H1 (cell line): Measurements from ENCODE around the gene CACFD1. TPM values are rescaled to one million over a fixed set of nuclear protein-coding genes. Genes with fewer than 3 reads are reported as not detected.

Experiments
- ASH2L ChIP-seq: fragments of 200-600, 300-600 bp; sonication (generic); IDR thresholded peaks from one replicate; pipeline ENCODE4 v1.7.1; 2017; ENCODE audit warnings: low read length
- BACH1 ChIP-seq: IDR thresholded peaks from 2 replicates; pipeline ENCODE4 v1.6.1; 2012; ENCODE audit warnings: low read length, improper control_type of control experiment
- CHD2 ChIP-seq: IDR thresholded peaks from 2 replicates; pipeline ENCODE4 v1.6.1; 2012; ENCODE audit warnings: low read length, improper control_type of control experiment
- CREB1 ChIP-seq: IDR thresholded peaks from 2 replicates; pipeline ENCODE4 v1.6.1; 2012; ENCODE audit warnings: inconsistent platforms
- HDAC6 ChIP-seq: IDR thresholded peaks from one replicate; pipeline ENCODE4 v1.7.1; 2012; ENCODE audit warnings: low read depth, mild to moderate bottlenecking, inconsistent platforms, low read length, moderate library complexity
- MAX ChIP-seq: IDR thresholded peaks from 2 replicates; pipeline ENCODE4 v1.6.1; 2012; ENCODE audit warnings: inconsistent platforms
- PHF8 ChIP-seq: fragments of 200-600 bp; sonication (generic); conservative IDR thresholded peaks from 2 replicates; pipeline ENCODE4 v1.7.1; 2012; ENCODE audit warnings: low read depth, mild to moderate bottlenecking, inconsistent platforms, low read length, moderate library complexity
- RXRA ChIP-seq: IDR thresholded peaks from 2 replicates; pipeline ENCODE4 v1.6.1; 2011; ENCODE audit warnings: low read depth, mild to moderate bottlenecking, low read length, moderate library complexity; ENCODE audit not compliant: insufficient read depth
- polyA plus RNA-seq, 7 experiments: library from polyadenylated mRNA; depleted of rRNA in 3 of 7; stranded (reverse) in 5 of 7; unstranded in 2 of 7; fragments of >200 nt in 5 of 7; fragments of 200-250 nt in 2 of 7; gene quantifications; 1 replicate in 5 of 7; 2 replicates in 1 of 7; 4 replicates in 1 of 7; pipeline versions ENCODE4 v1.2.1 to v1.2.3, GENCODE V29; 2011 to 2013; ENCODE audit warnings: missing spikeins in 2 of 7, mixed read lengths in 2 of 7
- total RNA-seq: library from RNA; stranded (reverse); fragmentation: NEBNext Ultra II Directional; extraction: Animal tissue kit (Norgen Biotek cat#: 25700); gene quantifications from 2 replicates; pipeline ENCODE4 v1.2.1, GENCODE V29; 2021
- TF ChIP-seq, protein P1 (sequence below): IDR thresholded peaks from 2 replicates; pipeline ENCODE4 v1.6.1; 2012; ENCODE audit warnings: inconsistent platforms

Gene CACFD1
- total and polyA plus RNA-seq, 2 of the 8 experiments (the other 6 are each of a cell fraction or from before 2014, with no cell fraction given), result 13.4 to 15.5 TPM

GRCh38 chr9:133490865-133491655 is 31.3 kb downstream of the CACFD1 start (continued):
- TF ChIP-seq, protein P1, sequence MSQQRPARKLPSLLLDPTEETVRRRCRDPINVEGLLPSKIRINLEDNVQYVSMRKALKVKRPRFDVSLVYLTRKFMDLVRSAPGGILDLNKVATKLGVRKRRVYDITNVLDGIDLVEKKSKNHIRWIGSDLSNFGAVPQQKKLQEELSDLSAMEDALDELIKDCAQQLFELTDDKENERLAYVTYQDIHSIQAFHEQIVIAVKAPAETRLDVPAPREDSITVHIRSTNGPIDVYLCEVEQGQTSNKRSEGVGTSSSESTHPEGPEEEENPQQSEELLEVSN, result no peak
- TF ChIP-seq RXRA, result no peak
- TF ChIP-seq PHF8, result no peak
- no peak for TF ChIP-seq ASH2L
- TF ChIP-seq MAX, result no peak
- no peak for TF ChIP-seq BACH1
- TF ChIP-seq CHD2, result no peak
- no peak for TF ChIP-seq HDAC6
- no peak for TF ChIP-seq CREB1
- TF ChIP-seq, all 59 proteins: peak for 0
